HG03025 (cell line): ENCODE measurements around the gene HSP90AA1.
A peak's percentile ranks its signal among the peaks of the same experiment; 100 is the strongest.
"Not testable (repeated sequence)": the region's sequence is repeated elsewhere in the genome, so short reads cannot be mapped to it uniquely, and the experiment has no call there.

Experiments used
- ATAC-seq: cut with Tn5 transposase; IDR thresholded peaks from one replicate; pipeline ENCODE4 v1.9.1; 2021; ENCODE audit warnings: mild to moderate bottlenecking, moderate library complexity; ENCODE audit not compliant: unreplicated experiment, low FRiP score

Gene HSP90AA1

DNA sequence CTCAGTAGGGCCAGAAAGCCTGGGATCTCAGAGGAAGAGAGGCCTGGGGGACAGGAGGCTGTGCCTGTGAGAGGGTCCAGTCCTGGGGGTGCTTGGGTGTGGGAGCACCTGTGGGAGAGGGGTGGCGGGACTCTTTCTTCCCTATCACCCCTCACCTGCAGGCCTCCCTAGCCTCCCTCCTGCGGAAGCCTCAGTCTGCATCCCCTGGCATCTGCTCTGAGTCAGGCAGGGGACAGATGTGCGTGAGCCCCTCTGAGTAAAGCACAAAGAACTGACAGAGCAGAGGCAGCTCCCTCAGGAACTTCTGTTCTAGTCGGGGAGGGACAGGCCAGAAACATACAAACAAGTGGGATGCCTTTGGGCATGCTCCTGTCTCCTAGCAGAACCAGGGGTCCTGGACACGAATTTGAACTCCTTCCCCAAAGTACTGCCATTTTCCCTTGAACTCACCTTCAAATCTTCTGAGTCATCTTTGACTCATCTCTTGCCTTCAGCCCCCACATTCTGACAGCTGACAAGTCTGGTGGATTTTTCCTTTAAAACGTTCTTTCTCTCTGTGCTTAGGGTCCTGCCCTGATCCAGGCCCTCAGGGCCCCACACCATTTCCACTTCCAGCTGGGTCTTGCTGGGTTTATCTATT, 8.5 kb upstream of the HSP90AA1 start:
- no peak for ATAC-seq

DNA sequence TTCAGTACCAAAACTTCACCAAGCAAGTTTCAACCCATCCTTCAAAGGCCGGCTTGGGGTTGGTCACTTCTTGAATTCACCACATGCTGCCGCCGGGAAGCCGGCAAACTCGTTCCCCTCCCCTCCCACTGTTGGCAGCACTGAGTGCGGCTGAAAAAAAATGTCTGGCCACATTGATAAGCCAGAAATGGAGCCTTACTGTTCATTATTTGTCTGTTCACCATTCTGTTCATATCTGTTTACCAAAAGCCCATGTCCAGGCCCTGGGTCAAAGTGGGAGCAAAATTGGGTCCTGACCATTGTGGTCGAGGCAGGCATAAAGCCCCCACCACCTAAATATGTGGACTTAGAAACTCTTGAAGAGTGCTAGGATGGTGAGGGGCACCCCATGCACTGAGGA, 7.3 kb upstream of the HSP90AA1 start:
- no peak for ATAC-seq

DNA sequence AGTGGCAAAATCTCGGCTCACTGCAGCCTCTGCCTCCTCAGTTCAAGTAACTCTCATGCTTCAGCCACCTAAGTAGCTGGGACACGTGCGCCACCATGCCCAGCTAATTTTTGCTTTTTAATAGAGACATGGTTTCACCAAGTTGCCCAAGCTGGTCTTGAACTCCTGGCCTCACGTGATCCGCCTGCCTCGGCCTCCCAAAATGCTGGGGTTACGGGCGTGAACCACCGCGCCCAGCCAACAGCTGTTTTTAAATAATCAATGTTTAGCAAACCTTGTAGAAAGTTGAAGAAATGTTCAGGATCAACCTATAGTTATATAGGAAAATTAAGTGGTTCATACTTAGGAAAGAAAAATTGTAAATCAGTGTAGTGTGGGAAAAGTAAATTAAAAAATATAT, 6.0 kb upstream of the HSP90AA1 start:
- ATAC-seq = no peak

DNA sequence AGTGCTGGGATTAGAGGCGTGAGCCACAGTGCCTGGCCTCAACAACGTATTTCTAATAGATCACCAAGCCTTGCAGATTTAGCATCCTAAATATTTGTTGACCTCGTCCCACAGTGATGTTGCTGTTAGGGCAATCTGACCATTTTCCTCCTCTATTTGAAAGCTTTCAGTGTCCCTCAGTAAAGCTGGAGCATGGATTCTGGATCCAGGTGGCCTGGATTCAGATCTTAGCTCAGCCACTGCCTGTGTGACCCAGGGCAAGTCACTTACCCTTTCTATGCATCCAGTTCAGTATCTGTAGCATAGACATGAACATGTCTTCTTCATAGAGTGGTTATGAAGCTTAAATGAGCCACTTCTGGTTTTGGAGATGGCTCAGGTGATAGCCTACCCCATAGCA, 3.9 kb upstream of the HSP90AA1 start:
- no peak for ATAC-seq

DNA sequence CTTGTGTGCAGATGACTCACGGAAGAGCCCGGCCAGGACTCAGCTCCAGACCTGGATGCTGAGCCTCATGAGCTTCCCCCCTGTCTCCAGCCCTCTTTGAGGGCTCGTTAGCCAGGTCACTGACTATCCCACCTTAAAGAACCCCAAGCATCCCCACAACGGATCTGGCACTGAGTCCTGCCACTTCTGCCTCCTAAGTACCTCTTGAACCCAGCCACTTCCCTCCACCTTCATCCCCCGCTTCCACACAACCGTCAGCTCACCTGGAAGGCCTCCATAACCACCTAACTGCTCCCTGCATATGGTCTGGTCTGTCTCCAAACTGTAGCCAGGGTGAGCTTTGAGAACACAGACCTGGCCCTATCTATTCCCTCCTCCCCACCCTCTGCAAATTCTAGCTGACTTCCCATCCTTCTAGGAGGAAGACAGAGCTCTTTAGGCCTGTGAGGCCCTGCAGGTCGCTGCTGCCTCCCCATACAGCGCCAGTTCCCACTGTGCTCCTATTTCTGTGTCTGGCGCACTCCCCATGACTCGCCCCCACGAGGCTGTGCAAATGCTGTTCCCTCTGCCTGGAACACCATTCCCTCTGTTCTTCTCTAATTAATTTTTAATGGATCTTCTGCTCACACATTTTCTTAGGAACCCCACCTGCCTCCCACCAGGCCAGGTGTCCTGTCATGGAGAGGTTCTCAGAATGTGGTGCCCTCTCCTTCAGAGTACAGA, 2.9 kb upstream of the HSP90AA1 start:
- no peak for ATAC-seq

DNA sequence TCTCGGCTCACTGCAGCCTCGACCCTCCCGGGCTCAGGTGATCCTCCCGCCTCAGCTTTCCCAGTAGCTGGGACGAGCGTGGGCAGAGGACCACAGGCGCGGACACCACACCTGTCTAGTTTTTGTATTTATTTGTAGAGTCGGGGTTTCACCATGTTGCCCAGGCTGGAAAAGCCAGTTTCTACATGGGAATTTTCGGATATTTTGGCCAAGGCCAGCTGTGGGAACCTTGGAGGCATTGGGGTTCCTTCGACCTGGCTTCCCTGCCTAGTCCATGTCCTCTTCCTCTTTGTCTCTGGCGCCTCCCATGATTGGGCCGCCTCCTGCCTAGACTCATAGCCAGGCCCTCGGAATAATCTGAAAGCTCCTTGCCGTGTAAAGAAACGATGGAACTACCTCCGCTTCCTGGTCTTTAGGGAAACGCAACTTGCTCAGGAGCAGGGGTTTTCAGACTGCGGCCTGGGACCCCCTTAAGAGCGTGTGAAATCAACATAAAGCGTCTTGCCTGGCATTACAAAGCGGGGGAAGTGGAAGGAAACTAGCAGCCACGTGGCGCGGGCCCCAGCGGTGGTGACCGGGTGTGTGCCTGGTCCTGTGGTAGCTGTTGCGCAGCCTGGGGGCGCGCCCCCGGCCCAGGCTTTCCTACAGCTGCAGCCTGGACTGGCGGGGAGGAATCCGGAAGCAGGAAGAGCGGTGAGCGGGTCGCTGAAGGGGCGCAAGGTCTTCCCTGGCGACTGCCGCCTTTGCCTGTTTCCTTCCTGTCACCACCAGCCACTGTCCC, 1.4 kb upstream of the HSP90AA1 start:
- no peak for ATAC-seq

DNA sequence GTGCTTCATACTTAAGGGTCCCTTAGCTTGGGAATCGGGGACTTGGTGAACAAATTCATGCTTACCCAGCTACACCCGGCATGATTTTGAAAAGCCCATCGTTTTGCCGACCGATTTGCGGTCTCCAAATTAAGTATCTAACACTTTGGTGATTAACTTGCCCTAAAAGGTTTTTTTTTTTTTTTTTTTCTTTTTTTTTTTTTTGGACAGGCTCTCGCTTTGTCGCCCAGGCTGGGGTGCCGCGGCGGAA, 843 bp upstream of the HSP90AA1 start:
- no peak for ATAC-seq

DNA sequence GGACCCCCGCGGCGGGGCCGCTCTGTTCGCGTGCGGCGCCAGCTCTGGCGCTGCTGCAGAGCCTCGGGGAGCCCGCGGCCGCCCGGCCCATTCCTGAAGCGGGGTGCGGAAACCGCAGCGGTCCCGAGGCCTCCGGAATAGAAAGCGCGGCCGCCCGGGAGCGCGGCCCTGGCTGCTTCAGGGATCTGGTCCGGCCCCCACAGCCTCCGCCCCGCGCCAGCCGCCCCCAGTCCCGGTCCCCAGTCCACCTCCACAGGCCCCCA, 204 bp downstream of the HSP90AA1 start:
- ATAC-seq = no peak

DNA sequence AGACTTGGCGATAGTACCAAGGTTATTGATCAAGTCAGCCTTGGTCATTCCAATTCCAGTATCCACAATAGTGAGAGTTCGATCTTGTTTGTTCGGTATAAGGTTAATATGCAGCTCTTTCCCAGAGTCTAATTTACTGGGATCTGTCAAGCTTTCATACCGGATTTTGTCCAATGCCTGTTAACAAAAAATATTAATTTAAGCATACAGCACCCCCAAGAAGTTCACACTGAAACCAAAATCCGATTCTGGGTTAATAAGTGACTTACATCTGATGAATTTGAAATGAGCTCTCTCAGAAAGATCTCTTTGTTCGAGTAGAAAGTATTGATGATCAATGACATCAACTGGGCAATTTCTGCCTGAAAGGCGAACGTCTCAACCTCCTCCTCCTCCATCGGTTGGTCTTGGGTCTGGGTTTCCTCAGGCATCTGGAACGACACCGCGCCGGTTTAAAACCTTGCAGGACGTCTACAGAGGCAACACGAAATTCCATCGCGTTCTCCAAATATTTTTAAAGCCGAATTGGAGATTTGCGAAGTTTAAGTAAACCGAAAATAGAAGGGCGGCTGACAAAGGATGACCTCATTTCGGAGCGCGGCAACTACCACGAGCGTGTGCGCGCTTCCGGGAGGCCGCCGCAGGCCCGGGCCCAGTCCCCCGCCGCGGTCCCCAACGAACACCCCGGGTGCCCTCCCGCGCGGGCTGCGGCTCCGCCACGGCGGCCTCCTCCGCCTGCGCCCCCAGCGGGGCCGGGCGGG, 716 bp downstream of the HSP90AA1 start:
- ATAC-seq = peak; percentile 10

DNA sequence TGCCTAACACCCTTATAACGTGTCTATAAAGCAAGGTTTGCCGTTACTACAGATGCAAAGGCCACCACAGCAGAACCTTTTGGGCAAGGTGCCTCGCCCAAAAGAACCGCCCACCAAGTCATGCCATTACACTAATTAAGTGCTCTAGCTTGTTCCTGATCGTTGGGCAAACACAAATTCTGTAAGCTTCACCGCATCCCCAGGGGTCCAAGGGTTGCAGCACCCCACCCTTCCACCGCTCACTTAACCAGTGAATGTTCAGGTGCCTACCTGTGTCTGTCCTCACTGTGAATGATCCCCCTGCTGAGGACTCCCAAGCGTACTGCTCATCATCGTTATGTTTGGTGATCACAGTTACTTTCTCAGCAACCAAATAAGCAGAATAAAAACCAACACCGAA, 1.4 kb downstream of the HSP90AA1 start:
- ATAC-seq = no peak

DNA sequence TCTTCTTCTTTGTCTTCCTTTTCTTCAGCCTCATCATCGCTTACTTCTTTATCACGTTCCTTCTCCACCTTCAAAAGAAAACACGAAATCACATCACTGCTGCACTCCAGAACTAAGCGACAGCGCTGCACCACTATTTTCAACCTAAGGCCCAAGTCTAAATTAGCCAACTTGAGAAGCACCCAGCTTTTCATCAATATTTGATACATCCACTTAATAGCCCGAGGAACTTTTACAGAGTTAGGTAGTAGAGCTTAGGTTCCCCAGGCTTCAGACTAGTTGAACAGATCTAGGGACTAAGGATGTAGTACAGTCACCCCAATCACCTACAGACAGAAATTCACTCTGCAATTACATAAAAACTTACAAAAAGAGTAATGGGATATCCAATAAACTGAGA, 1.9 kb downstream of the HSP90AA1 start:
- no peak for ATAC-seq

DNA sequence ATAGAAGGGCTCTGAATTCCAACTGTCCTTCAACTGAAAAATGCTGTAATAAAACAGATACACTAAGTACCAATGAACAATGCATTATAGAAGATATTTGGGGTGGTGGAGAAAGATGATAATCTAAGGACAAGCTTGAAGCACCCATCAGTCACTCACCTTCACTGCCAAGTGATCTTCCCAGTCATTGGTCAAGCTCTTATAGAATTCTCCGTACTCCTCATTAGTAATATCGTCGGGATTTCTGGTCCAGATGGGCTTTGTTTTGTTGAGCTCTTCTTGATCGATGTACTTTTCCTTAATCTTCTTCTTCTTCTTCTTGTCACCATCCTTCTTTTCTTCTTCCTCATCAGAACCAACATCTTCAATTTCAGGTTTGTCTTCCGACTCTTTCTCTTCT, 2.3 kb downstream of the HSP90AA1 start:
- ATAC-seq = not testable (repeated sequence)

DNA sequence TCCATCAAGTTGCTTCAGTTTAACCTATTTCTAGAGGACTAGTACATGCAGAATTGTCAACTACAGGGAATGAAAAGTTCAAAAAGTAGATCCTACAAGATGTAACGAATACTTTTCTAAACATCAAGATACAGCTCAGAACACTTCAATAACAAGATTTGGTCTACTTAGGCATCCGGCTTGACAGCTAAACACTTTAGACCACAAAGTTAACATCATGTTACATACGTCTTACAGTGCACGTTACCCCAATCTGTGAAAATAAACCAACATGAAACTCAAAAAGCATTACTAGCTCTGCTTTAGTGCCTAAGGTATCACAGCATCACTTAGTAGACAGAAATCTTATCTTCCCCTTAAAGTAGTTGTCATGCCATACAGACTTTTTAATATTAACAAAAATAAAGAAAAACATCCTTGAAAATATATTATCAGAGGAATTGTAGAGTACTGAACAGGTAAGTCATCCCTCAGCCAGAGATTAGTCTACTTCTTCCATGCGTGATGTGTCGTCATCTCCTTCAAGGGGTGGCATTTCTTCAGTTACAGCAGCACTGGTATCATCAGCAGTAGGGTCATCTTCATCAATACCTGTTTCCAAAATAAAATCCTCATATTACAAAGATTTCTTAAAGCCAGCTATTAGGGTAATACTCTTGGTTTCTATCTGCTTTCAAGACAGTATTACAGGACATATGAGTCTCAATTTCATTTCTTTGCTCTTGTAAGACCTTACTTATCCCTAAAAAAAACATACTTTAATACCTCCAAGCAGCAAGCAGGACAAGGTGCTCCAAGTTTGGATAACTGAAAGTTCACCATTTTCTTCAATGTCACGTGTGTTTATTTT, 5.4 kb downstream of the HSP90AA1 start:
- no peak for ATAC-seq

DNA sequence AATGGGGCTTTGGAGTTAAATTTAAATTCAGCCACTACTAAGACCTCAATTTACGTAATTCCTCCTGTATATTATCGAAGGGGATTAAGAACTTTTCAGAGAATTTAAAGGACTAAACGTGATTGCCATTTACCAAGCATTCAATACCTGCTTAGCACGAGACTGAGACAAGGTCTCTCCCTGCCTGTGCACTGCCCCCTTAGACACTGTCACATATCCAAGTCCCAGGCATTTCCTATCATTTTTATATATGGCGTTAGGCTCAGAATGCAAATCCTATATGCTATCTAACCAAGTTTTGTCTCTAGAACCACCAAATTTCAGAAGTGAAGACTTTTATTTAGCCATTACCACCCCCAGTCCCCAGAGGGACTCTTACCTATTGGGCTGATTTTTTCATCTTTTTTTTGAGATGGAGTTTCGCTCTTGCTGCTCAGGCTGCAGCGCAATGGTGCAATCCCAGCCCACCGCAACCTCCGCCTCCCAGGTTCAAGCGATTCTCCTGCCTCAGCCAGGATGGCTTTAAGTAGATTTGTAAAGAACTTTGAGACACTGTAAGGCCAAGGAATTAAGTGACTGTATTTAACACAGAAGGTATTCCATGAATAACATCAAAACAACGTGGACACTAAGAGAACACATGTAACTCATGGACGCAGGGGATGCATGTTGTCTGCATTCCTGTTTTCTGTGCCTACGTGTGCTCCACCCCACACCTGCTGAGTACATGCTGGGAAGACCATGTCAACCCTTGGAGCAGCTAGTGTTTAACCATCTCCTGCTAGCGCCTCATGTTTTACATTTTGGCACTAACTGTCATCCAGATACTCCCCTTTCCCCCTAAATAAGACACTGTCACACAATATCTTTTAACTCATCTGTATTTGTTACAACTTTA, 6.4 kb downstream of the HSP90AA1 start:
- no peak for ATAC-seq

DNA sequence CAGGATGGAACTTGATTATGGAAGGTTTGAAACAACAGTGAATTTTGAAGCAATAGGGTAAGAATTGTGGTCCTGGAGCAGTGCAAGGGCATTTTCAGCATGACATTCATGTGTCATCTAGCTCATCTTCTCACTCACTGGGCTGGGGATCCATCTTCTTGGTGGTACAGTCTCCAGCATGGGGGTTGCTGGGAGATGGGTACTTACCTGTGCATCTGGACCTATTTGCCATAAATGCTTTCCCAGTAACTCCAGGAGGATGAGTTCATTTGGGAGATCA, 7.2 kb downstream of the HSP90AA1 start:
- ATAC-seq = no peak

DNA sequence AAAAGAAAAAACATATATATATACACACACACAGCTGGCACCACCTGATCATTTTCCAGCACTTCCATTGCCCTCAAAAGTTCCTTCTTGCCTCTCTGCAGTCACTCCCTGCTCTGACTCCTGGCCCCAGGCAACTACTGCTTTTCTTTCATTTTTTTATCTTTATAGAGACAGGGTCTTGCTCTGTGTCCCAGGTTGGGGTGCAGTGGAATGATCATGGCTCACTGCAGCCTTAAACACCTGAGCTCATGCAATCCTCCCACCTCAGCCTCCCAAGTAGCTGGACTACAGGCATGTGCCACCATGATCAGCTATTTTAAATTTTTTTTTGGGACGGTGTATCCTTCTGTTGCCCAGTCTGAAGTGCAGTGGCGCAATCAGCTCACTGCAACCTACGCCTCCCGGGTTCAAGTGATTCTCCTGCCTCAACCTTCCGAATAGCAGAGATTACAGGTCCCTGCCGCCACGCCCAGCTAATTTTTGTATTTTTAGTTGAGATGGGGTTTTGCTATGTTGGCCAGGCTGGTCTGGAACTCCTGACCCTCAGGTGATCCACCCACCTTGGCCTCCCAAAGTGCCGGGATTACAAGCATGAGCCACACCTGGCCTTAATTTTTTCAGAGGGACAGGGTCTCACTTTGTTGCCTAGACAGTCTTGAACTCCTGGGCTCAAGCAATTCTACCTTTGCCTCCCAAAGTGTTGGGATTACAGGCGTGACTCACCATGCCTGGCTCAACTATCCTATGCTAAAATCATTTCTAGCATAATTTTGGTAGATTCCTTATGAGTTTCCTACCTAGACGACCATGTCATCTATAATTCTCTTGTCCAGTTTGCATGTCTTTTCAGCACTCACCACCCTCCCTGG, 7.8 kb downstream of the HSP90AA1 start:
- ATAC-seq = no peak

DNA sequence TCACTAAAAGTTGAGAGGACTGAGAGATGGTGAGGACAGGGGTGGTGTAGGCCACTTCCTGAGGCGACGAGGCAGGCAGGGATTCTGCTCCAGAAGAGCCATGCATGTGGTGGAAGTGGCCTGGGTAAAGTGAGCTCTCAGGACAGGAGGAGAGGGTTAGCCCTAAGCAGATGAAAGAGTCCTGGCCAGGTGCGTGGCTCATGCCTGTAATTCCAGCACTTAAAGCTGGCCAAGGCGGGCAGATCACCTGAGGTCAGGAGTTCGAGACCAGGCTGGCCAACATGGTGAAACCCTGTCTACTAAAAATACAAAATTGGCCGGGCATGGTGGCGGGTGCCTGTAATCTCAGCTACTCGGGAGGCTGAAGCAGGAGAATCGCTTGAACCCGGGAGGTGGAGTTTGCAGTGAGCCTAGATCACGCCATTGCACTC, 8.5 kb downstream of the HSP90AA1 start:
- ATAC-seq = not testable (repeated sequence)

DNA sequence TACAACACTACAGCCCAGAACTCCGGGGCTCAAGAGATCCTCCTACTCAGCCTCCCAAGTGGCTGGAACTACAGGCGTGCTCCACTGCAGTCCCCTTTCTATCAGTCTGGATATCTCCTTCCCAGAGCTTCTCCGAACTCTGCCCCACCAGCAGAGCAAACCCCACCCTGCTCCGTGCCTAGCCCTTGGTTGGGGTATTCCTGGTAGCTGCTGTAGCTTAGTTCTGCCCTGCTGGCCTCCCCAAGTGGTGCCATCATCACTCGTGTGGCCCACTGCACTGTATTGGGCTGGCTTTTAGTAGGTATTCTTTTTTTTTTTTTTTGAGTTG, 9.5 kb downstream of the HSP90AA1 start:
- no peak for ATAC-seq

DNA sequence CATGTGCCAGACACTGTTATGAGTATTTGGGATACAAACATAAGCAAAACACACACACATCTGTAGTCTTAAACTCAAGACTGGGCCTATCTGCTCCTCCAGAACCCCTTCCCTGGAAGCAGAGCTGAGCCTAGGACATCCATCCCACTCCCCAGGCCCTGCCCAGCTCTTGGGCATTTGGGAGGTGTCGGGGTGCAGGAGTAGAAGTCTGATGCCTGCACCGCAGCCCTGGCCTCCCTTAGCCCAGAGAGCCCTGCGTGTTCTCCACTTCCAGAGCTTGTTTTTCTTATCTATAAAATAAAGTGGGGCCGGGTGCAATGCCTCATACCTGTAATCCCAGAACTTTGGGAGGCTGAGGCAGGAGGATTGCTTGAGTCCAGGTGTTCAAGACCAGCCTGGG, 11.7 kb downstream of the HSP90AA1 start:
- no peak for ATAC-seq
